ENCODE measurements around the gene FUBP1.
"Not testable (repeated sequence)": the region's sequence is repeated elsewhere in the genome, so short reads cannot be mapped to it uniquely, and the experiment has no call there.

FUBP1 gene

GRCh38 chr1:77978969-77979876, at the start of gene FUBP1:
Gene FUBP1 (minus strand): TSS chr1:77979072. CDS start chr1:77979004, 68 bp downstream.
- peak; percentile 98 for DNase-seq (ENCODE audit: low spot score)

- not testable (repeated sequence) for DNase-seq (ENCODE audit: low spot score)
Observed at GRCh38 chr1:78021134-78021533, 42.3 kb upstream of the FUBP1 start.

GRCh38 chr1:78019024-78019423, 40.2 kb upstream of the FUBP1 start:
- DNase-seq (ENCODE audit: low spot score) = no peak

- DNase-seq (ENCODE audit: low spot score) = no peak
Observed at GRCh38 chr1:78015148-78015547, 36.3 kb upstream of the FUBP1 start.

GRCh38 chr1:78011050-78011449, 32.2 kb upstream of the FUBP1 start:
- DNase-seq (ENCODE audit: low spot score) = no peak

GRCh38 chr1:78009836-78010235, 31.0 kb upstream of the FUBP1 start:
- DNase-seq (ENCODE audit: low spot score) = no peak

- DNase-seq (ENCODE audit: low spot score) = no peak
Observed at GRCh38 chr1:78009276-78009675, 30.4 kb upstream of the FUBP1 start.

GRCh38 chr1:78007677-78008341, 28.9 kb upstream of the FUBP1 start:
- no peak for DNase-seq (ENCODE audit: low spot score)

- peak; percentile 28 for DNase-seq (ENCODE audit: low spot score)
Observed at GRCh38 chr1:78006521-78006920, 27.6 kb upstream of the FUBP1 start.

- peak; percentile 69 for DNase-seq (ENCODE audit: low spot score)
Observed at GRCh38 chr1:78005755-78006154, 26.9 kb upstream of the FUBP1 start.

GRCh38 chr1:78005448-78005722, 26.5 kb upstream of the FUBP1 start:
- DNase-seq (ENCODE audit: low spot score) = no peak

GRCh38 chr1:78004719-78005447, 26.0 kb upstream of the FUBP1 start, which contains the start of gene DNAJB4:
Gene DNAJB4 (plus strand): TSS chr1:78004939. CDS start chr1:78005111, 172 bp downstream.
- DNase-seq (ENCODE audit: low spot score) = peak; percentile 98

GRCh38 chr1:78003882-78004718, 25.2 kb upstream of the FUBP1 start:
- peak; percentile 81 for DNase-seq (ENCODE audit: low spot score)

GRCh38 chr1:78003070-78003746, 24.3 kb upstream of the FUBP1 start:
- DNase-seq (ENCODE audit: low spot score) = peak; percentile 22

GRCh38 chr1:78000536-78000935, 21.7 kb upstream of the FUBP1 start:
- DNase-seq (ENCODE audit: low spot score) = not testable (repeated sequence)

GRCh38 chr1:77996734-77997133, 17.9 kb upstream of the FUBP1 start:
- no peak for DNase-seq (ENCODE audit: low spot score)

GRCh38 chr1:77994117-77994705, 15.3 kb upstream of the FUBP1 start:
- DNase-seq (ENCODE audit: low spot score) = no peak

- DNase-seq (ENCODE audit: low spot score) = no peak
Observed at GRCh38 chr1:77991638-77992037, 12.8 kb upstream of the FUBP1 start.

GRCh38 chr1:77990629-77991204, 11.8 kb upstream of the FUBP1 start:
- DNase-seq (ENCODE audit: low spot score) = no peak

- no peak for DNase-seq (ENCODE audit: low spot score)
Observed at GRCh38 chr1:77989744-77990143, 10.9 kb upstream of the FUBP1 start.

Data from cerebellar cortex (tissue), 1 donor.